ENCODE data around the gene SH3RF1.

DNA sequence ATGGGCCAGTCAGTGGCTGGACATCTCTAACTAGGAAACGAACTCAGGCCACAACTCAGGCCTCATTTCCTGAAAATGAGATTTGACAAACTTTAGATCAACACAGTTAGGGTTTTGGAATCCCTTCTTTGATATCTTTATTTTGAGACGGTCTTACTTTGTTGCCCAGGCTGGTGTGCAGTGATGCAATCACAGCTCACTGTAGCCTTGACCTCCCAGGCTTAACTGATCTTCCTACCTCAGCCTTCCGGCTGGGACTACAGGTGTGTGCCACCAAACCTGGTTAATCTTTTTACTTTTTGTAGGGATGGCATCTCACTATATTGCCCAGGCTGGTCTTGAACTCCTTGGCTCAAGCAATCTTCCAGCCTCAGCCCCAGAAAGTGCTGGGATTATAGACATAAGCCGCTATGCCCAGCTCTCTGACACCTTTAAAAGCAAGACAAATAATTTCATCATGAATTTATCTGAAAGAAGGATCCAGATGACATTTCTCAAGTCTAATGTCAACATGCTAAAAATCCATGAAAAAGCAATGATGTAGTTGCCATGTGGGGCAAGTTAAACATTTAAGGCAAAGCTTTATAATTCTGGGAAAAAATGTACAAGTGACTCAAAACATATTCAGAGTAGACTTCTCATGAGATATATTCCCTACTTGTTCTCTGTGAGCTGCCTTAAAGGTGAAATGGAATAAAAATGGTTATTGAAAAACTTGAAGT, 171.6 kb downstream of the SH3RF1 start:
- TF ChIP-seq POLR2A (IDR thresholded peaks at IDR 0.05) = no peak
- TF ChIP-seq, protein P1, sequence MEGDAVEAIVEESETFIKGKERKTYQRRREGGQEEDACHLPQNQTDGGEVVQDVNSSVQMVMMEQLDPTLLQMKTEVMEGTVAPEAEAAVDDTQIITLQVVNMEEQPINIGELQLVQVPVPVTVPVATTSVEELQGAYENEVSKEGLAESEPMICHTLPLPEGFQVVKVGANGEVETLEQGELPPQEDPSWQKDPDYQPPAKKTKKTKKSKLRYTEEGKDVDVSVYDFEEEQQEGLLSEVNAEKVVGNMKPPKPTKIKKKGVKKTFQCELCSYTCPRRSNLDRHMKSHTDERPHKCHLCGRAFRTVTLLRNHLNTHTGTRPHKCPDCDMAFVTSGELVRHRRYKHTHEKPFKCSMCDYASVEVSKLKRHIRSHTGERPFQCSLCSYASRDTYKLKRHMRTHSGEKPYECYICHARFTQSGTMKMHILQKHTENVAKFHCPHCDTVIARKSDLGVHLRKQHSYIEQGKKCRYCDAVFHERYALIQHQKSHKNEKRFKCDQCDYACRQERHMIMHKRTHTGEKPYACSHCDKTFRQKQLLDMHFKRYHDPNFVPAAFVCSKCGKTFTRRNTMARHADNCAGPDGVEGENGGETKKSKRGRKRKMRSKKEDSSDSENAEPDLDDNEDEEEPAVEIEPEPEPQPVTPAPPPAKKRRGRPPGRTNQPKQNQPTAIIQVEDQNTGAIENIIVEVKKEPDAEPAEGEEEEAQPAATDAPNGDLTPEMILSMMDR (IDR thresholded peaks at IDR 0.05) = no peak
- TF ChIP-seq POLR2AphosphoS5 (IDR thresholded peaks at IDR 0.05) = no peak
